ENCODE measurements around the gene DENND1C.

The DENND1C gene

DNA sequence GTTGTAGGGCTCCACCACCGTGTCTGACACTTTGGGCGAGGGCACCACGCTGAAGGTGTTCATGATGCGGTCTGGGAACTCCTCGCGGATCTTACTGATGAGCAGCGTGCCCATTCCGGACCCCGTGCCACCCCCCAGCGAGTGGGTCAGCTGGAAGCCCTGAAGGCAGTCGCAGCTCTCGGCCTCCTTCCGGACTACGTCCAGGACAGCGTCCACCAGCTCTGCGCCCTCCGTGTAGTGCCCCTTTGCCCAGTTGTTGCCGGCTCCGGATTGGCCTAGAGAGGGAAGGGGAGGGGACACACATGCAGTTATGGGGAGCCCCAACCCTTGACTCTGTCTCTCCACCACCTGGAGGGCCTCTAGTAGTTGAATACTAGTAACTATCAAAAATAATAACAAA is 14.4 kb upstream of the DENND1C start:
- no peak overlapping the region for H3K4me3 ChIP-seq (ENCODE audit: low read depth, low read length)
- DNase-seq (ENCODE audit: low read depth): no peak
- no peak for TF ChIP-seq POLR2A (IDR thresholded peaks at IDR 0.05; ENCODE audit: extremely low read depth, insufficient read length)
- TF ChIP-seq, protein P1, sequence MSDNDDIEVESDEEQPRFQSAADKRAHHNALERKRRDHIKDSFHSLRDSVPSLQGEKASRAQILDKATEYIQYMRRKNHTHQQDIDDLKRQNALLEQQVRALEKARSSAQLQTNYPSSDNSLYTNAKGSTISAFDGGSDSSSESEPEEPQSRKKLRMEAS (IDR thresholded peaks at IDR 0.05; ENCODE audit: low read depth, low read length): no peak
- no peak for TF ChIP-seq MYC (IDR thresholded peaks at IDR 0.05; ENCODE audit: low read depth, low read length)
- TF ChIP-seq, protein P2, sequence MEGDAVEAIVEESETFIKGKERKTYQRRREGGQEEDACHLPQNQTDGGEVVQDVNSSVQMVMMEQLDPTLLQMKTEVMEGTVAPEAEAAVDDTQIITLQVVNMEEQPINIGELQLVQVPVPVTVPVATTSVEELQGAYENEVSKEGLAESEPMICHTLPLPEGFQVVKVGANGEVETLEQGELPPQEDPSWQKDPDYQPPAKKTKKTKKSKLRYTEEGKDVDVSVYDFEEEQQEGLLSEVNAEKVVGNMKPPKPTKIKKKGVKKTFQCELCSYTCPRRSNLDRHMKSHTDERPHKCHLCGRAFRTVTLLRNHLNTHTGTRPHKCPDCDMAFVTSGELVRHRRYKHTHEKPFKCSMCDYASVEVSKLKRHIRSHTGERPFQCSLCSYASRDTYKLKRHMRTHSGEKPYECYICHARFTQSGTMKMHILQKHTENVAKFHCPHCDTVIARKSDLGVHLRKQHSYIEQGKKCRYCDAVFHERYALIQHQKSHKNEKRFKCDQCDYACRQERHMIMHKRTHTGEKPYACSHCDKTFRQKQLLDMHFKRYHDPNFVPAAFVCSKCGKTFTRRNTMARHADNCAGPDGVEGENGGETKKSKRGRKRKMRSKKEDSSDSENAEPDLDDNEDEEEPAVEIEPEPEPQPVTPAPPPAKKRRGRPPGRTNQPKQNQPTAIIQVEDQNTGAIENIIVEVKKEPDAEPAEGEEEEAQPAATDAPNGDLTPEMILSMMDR (IDR thresholded peaks at IDR 0.05; ENCODE audit: low read depth, low read length): no peak

DNA sequence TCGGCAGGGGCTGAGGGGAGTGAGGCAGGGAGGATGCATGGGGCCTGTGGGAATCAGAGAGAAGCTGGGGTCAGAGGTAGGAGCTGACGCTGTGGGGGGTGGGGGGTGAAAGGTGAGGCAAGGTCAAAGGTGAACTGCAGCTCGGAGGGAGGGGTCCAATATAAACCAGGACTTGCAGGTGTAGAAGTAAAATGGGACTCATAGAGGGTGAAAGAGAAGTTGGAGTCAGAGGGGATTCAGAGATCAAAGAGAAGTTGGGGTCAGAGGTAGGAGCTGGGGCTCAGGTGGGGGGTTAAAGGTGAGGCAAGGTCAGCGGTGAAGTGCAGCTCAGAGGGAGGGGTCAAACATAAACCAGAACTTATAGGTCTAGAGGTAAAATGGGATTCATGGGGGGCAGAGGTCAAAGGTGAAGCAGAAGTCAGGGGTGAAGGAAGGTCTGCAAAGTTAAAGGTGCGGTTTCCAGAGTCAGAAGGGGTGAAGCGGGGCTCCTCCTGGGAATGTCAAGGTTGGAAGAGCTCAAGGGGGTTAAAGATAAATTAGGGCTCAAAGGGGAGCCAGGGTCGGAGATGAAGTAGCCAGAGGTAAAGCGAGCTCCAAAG is 12.9 kb upstream of the DENND1C start:
- no peak overlapping the region for H3K4me3 ChIP-seq (ENCODE audit: low read depth, low read length)
- DNase-seq (ENCODE audit: low read depth): no peak
- TF ChIP-seq POLR2A (IDR thresholded peaks at IDR 0.05; ENCODE audit: extremely low read depth, insufficient read length) (no peak), MYC (IDR thresholded peaks at IDR 0.05; ENCODE audit: low read depth, low read length) (no peak)
- TF ChIP-seq, protein P2 (IDR thresholded peaks at IDR 0.05; ENCODE audit: low read depth, low read length): no peak
- TF ChIP-seq, protein P1 (IDR thresholded peaks at IDR 0.05; ENCODE audit: low read depth, low read length): no peak

DNA sequence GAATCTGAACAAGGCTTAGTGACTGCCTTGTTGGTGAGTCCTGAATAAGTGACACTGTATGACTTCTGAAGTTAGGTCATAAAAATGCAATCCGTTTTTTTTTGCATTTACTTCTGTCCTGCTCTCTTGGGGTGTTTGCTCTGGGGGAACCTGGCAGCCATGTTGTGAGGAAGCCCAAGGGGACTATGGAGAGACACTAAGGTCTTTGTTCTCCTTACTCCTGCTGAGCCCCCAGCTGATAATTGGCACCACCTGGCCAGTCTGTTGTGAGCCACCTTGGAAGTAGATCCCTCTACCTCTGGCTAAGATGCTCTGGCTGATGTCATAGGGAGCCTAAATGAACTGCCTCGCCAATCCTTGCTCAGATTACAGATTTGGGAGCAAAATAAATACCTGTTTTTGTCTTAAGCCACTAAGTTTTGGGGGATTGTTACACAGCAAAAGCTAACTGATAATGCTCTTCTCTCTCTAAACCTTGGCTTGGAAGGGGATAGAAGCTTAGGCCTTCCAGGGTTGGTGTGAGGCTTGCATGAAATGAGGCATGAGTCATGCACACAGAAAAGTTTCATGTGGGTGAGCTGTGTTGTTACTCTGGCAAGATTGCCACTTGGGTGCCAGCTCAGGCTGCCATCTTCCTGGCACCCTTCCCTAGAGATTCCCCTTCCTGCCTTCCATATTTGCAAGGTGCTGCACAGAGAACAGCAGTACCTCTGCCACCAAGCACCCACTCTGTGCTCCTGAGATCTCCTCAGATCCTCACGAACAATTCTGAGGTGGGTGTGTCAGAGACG is 10.4 kb upstream of the DENND1C start:
- TF ChIP-seq, protein P1 (IDR thresholded peaks at IDR 0.05; ENCODE audit: low read depth, low read length): no peak
- TF ChIP-seq, protein P2 (IDR thresholded peaks at IDR 0.05; ENCODE audit: low read depth, low read length): no peak
- TF ChIP-seq MYC (IDR thresholded peaks at IDR 0.05; ENCODE audit: low read depth, low read length) (no peak), POLR2A (IDR thresholded peaks at IDR 0.05; ENCODE audit: extremely low read depth, insufficient read length) (no peak)
- DNase-seq (ENCODE audit: low read depth): no peak
- no peak overlapping the region for H3K4me3 ChIP-seq (ENCODE audit: low read depth, low read length)

DNA sequence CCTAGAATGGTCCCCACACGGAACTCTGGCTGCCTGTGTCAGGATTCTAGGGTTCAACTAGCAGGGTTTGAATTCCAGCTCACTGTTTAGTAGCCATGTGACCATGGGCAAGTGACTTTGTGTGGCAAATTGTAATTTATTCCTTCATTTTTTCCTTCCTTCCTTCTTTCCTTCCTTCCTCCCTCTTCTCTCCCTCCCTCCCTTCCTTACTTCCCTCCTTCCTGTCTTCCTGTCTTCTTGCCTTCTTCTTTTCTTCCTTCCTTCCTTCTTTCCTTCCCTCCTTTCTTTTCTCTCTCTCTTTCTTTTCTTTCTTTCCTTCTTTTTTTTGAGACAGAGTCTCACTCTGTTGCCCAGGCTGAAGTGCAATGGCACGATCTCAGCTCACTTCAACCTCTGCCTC is 8.5 kb upstream of the DENND1C start:
- DNase-seq (ENCODE audit: low read depth): no peak
- no peak for TF ChIP-seq MYC (IDR thresholded peaks at IDR 0.05; ENCODE audit: low read depth, low read length)
- no peak for TF ChIP-seq POLR2A (IDR thresholded peaks at IDR 0.05; ENCODE audit: extremely low read depth, insufficient read length)
- TF ChIP-seq, protein P2 (IDR thresholded peaks at IDR 0.05; ENCODE audit: low read depth, low read length): no peak
- TF ChIP-seq, protein P1 (IDR thresholded peaks at IDR 0.05; ENCODE audit: low read depth, low read length): no peak
- no peak overlapping the region for H3K4me3 ChIP-seq (ENCODE audit: low read depth, low read length)

DNA sequence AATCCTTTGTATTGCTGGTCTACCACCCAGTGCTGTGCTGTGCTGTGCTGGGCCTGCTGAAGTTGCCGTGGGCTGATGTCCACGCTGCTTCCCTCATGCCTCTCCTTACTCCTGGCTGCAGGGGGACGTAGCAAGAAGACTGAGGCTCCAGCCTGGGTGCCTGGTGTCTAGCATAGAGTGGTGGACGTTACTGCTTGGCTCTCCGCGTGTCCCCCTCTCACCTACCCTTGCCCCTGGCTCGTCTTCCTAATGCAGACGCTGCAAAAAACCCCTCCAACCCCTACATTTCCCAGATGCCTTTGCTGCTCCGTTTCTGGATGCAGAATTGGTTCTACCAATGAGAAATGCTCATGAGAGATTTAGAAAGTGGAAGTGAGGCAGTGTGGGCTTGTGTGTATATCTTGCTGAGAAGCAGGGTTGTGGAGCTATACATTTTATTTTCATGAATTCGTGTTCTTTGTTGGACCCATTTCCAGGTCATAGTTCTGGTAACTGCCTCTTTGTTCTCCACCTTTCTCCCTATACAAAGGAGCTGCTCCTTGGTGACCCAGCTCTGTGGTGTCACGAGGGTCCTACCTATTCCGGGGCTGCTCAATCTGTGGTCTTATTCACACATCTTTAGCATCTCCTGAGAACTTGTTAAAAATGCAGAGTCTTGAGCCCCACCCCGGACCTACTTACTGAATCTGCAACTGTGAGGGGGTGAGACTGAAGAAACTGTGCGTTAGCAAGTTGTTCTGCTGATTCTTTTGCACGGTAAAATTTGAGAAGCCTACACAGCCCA is 7.9 kb upstream of the DENND1C start:
- DNase-seq (ENCODE audit: low read depth): no peak
- H3K4me3 ChIP-seq (ENCODE audit: low read depth, low read length): no peak overlapping the region
- TF ChIP-seq POLR2A (IDR thresholded peaks at IDR 0.05; ENCODE audit: extremely low read depth, insufficient read length) (no peak), MYC (IDR thresholded peaks at IDR 0.05; ENCODE audit: low read depth, low read length) (no peak)
- TF ChIP-seq, protein P2 (IDR thresholded peaks at IDR 0.05; ENCODE audit: low read depth, low read length): no peak
- TF ChIP-seq, protein P1 (IDR thresholded peaks at IDR 0.05; ENCODE audit: low read depth, low read length): no peak
